ENCODE results near the gene FAM53A.

FAM53A gene

DNA sequence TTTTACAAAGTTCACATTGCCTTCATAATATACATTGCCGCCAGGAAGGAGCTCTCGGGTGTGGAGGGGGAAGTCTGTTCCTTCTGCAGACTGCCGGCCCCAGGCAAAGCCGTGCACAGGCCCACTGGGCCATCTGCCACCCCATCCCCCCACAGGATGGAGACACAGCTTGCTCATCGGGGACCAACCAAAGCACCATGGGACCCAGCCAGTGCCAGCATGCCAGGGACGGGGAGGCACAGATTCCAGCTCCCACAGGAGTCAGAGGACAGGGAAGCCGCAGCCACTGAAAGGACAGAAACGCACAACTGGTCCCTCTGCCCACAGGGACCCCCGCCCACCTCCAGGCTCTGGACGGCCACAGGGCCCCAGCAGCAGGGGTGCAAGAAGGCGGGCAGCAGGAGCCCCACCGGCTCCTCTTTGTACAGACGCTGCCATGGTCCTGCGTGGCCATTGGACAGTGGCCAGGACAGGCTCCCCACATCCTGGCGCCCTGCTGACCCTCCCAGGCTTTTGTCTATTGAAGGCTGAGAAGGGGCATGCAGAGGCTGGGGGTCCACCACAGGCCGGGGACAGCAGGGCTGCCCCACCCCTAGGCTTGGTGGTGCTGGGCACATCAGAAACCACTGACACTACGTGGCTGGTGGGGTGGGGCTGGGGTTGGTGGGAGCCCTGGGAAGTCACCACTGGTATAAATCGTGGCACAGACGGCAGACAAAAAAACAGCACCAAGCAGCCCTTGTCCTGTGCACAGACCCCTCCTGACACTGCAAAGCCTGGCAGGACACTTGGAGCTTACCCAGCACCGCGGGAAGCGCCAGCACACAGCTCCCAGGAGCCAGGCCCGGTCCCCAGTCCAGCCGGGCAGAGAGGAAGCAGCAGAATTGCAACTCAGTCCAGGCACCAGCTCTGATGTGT, 89.0 kb downstream of the FAM53A start:
- no peak overlapping the region for H3K27ac ChIP-seq
- no peak for TF ChIP-seq ZFX (IDR thresholded peaks at IDR 0.05)
- TF ChIP-seq, protein P1, sequence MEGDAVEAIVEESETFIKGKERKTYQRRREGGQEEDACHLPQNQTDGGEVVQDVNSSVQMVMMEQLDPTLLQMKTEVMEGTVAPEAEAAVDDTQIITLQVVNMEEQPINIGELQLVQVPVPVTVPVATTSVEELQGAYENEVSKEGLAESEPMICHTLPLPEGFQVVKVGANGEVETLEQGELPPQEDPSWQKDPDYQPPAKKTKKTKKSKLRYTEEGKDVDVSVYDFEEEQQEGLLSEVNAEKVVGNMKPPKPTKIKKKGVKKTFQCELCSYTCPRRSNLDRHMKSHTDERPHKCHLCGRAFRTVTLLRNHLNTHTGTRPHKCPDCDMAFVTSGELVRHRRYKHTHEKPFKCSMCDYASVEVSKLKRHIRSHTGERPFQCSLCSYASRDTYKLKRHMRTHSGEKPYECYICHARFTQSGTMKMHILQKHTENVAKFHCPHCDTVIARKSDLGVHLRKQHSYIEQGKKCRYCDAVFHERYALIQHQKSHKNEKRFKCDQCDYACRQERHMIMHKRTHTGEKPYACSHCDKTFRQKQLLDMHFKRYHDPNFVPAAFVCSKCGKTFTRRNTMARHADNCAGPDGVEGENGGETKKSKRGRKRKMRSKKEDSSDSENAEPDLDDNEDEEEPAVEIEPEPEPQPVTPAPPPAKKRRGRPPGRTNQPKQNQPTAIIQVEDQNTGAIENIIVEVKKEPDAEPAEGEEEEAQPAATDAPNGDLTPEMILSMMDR (conservative IDR thresholded peaks at IDR 0.05), result no peak

DNA sequence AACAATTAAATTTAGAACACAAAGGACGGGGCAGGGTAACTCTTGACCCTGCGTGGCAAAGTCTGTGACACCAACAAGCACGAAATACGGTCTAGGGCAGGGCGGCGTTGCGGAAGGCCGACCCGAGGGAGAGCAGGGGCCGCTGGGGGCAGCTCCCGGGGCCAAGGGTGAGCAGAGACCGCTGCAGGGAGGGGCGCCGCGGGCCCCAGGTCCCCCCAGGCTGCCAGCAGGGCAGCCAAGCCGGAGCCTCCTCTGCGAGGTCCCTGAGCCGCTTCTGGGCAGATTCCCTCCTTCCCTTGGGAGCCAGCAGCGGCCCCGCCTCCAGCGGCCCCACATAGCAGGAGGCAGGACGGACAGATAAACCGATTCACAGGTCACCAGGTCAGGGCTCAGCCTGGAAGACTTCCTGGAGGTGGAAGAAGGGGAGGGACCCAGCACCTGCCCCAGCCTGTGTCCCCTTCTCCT, 90.2 kb downstream of the FAM53A start:
- H3K27ac ChIP-seq, result no peak overlapping the region
- TF ChIP-seq, protein P1 (conservative IDR thresholded peaks at IDR 0.05), result no peak
- TF ChIP-seq ZFX (IDR thresholded peaks at IDR 0.05), result no peak

DNA sequence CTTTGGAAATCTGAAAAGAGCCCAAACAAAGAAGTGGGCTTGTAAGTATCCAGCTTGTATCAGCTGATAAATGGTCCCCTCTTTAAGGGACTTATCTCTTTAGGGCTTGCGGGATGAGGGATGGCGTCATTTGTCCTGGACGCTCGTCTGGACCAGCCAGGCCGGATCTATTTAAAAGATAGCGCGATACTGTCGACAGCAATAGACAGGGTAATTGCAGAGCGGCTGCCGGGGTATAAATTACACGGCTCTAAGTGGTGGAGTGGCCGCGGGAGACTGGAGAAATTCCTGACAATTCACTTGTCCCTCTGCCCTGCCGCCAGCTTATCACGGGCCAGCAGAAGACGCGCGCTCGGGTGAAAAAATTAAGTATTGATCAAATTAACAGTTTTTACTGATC, 90.7 kb downstream of the FAM53A start:
- TF ChIP-seq, protein P1 (conservative IDR thresholded peaks at IDR 0.05), result no peak
- no peak for TF ChIP-seq ZFX (IDR thresholded peaks at IDR 0.05)
- no peak overlapping the region for H3K27ac ChIP-seq

DNA sequence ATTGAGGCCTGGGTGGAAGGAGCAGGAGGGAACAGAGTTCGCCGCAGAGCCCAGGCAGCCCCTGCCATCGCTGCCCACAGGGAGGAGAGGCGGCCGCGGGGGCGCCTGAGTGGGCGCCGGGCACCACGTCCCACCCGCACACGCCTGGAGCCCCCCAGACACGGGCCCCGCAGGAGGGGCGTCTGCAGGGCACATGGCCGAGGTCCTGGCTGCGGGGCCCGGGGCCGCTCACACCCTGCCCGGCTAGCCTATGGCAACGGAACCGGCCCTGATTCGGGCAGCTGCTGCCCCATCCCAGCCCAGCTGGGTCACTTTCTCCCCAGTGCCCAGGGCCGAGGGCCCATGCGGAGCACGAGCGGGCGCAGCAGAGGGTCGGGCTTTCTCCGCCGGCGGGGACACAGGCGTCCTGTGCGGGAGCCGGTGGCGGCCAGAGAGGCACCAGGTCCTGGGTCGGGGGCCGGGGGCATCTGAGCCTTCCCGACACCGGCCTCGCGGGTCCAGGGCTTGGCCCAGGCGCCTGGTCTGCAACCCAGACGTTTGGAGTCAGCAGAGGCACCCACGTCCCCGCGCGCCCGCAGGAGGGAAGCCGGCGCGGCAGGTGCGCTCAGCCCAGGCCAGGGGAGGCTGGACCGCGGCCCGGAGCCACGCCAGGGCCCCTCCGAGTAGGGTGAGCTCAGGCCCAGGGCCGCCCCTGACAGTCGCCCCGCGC, 91.2 kb downstream of the FAM53A start:
- H3K27ac ChIP-seq, result no peak overlapping the region
- no peak for TF ChIP-seq ZFX (IDR thresholded peaks at IDR 0.05)
- TF ChIP-seq, protein P1 (conservative IDR thresholded peaks at IDR 0.05), result no peak

DNA sequence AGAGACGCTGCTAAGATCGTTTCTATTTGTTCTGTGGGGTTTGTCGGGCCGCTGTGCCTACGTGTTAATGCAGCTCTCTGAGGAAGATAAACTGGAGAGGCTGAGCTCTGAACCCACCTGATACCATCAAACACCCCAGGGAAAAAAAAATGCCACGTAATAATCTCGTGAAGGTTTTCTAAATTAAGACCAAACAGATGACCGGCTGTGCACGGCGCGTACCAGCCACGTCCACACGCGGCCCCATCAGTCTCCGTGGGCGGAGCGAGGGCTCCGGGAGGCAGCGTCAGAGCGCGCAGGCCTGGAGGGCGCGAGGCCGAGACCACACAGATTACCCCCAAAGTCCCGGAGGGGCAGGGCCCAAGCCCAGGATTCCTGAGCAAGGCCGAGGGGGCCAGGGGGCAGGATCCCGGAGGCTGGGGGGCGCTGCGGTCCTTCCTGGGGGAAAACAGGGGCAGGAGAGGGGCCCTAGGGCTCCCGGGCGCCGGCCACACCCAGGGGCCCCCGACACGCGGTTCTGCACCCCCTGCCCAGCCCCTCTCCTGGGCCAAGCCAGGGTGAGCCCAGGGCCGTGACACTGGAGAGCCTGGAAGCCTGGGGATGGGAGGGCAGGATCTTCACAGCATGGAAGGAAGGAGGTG, 91.9 kb downstream of the FAM53A start:
- H3K27ac ChIP-seq, result no peak overlapping the region
- TF ChIP-seq, protein P1 (conservative IDR thresholded peaks at IDR 0.05), result no peak
- TF ChIP-seq ZFX (IDR thresholded peaks at IDR 0.05), result no peak

DNA sequence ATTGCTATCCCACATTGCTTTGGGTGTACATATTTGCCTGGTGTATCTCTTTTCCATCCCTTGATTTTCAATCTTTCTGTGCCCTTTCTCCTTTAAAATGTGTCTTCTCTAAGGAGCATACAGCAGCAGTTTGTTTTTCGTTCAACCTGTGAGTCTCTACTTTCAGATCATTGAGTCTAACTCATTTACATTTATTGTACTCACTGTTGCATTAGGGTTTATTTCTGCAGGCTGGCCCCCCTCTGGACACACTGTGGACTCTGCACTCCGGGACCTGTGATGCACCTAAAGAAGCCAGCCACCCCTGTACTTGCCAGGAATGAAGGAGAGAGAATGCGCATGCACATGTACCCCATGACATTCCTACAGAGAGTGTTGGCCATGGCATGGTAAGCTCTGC, 93.0 kb downstream of the FAM53A start:
- TF ChIP-seq, protein P1 (conservative IDR thresholded peaks at IDR 0.05), result no peak
- TF ChIP-seq ZFX (IDR thresholded peaks at IDR 0.05), result no peak
- H3K27ac ChIP-seq, result no peak overlapping the region
